ENCODE measurements around the gene DIAPH2.

DNA sequence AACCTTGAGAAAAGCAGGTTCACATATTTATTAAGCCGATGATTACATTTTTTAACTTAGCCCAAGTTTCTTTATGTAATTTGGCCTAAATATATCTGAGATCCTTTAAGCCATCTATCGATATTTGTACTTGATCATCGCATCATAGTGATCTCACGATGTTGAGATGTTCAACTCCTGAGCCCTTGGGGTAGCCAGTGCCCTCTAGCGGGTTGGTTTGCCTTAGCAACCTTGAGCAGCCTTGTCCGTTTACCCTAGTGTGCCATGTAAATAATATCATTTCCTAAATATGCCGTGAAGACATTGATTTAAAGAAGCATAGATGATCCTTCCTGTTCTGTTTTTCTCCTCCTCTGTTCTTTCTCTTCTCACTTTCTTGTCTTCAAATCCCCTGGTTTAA is 631.3 kb downstream of the DIAPH2 start:
- TF ChIP-seq POLR2A (IDR thresholded peaks at IDR 0.05) = no peak
- TF ChIP-seq, protein P1, sequence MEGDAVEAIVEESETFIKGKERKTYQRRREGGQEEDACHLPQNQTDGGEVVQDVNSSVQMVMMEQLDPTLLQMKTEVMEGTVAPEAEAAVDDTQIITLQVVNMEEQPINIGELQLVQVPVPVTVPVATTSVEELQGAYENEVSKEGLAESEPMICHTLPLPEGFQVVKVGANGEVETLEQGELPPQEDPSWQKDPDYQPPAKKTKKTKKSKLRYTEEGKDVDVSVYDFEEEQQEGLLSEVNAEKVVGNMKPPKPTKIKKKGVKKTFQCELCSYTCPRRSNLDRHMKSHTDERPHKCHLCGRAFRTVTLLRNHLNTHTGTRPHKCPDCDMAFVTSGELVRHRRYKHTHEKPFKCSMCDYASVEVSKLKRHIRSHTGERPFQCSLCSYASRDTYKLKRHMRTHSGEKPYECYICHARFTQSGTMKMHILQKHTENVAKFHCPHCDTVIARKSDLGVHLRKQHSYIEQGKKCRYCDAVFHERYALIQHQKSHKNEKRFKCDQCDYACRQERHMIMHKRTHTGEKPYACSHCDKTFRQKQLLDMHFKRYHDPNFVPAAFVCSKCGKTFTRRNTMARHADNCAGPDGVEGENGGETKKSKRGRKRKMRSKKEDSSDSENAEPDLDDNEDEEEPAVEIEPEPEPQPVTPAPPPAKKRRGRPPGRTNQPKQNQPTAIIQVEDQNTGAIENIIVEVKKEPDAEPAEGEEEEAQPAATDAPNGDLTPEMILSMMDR (IDR thresholded peaks at IDR 0.05) = no peak
